ENCODE results near the gene CEP112. TPM values are rescaled to one million over a fixed set of nuclear protein-coding genes. Genes with fewer than 3 reads are reported as not detected.

Gene CEP112
- total and polyA plus RNA-seq, 2 of the 13 experiments (the other 11 are each of a cell fraction or from before 2014, with no cell fraction given): 1.2 to 3.4 TPM

GRCh38 chr17:66220079-66220835 is 28.3 kb upstream of the CEP112 start (continued):
- TF ChIP-seq, protein P1, sequence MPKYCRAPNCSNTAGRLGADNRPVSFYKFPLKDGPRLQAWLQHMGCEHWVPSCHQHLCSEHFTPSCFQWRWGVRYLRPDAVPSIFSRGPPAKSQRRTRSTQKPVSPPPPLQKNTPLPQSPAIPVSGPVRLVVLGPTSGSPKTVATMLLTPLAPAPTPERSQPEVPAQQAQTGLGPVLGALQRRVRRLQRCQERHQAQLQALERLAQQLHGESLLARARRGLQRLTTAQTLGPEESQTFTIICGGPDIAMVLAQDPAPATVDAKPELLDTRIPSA (CRISPR knock-in tag; IDR thresholded peaks at IDR 0.05; ENCODE audit: borderline replicate concordance): no peak
- TF ChIP-seq ZNF780A (CRISPR knock-in tag; IDR thresholded peaks at IDR 0.05) (no peak), ELF3 (CRISPR knock-in tag; IDR thresholded peaks at IDR 0.05) (no peak), ZNF253 (CRISPR knock-in tag; IDR thresholded peaks at IDR 0.05; ENCODE audit: borderline replicate concordance) (no peak), XBP1 (CRISPR knock-in tag; IDR thresholded peaks at IDR 0.05) (no peak), ARNTL (CRISPR knock-in tag; IDR thresholded peaks at IDR 0.05) (no peak), ZMYM4 (CRISPR knock-in tag; IDR thresholded peaks at IDR 0.05) (0 out of 2 replicates have a peak, but pooled peaks have one; percentile 20), RBFOX2 (IDR thresholded peaks at IDR 0.05; ENCODE audit: low read depth, low read length) (peak; percentile 73), MXI1 (IDR thresholded peaks at IDR 0.05; ENCODE audit: borderline replicate concordance, low read depth, low read length) (no peak), ZNF563 (CRISPR knock-in tag; IDR thresholded peaks at IDR 0.05) (no peak), HNF1B (CRISPR knock-in tag; IDR thresholded peaks at IDR 0.05) (no peak), MAX (IDR thresholded peaks at IDR 0.05) (0 out of 2 replicates have a peak, but pooled peaks have one; percentile 22), ZNF670 (CRISPR knock-in tag; IDR thresholded peaks at IDR 0.05; ENCODE audit: borderline replicate concordance) (no peak), ZBTB25 (CRISPR knock-in tag; IDR thresholded peaks at IDR 0.05) (no peak), CREB1 (IDR thresholded peaks at IDR 0.05) (no peak), CREB1 (CRISPR knock-in tag; IDR thresholded peaks at IDR 0.05) (no peak), ZNF33B (CRISPR knock-in tag; IDR thresholded peaks at IDR 0.05) (no peak), SKIL (CRISPR knock-in tag; IDR thresholded peaks at IDR 0.05; ENCODE audit: borderline replicate concordance) (no peak), SIN3A (IDR thresholded peaks at IDR 0.05; ENCODE audit: borderline replicate concordance, low read depth, low read length) (no peak), POLR2G (IDR thresholded peaks at IDR 0.05; ENCODE audit: low read depth, low read length) (peak; percentile 54; the same call in 1 of the 2 replicates)
- TF ChIP-seq, protein P2, sequence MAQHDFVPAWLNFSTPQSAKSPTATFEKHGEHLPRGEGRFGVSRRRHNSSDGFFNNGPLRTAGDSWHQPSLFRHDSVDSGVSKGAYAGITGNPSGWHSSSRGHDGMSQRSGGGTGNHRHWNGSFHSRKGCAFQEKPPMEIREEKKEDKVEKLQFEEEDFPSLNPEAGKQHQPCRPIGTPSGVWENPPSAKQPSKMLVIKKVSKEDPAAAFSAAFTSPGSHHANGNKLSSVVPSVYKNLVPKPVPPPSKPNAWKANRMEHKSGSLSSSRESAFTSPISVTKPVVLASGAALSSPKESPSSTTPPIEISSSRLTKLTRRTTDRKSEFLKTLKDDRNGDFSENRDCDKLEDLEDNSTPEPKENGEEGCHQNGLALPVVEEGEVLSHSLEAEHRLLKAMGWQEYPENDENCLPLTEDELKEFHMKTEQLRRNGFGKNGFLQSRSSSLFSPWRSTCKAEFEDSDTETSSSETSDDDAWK (CRISPR knock-in tag; IDR thresholded peaks at IDR 0.05): no peak
- TF ChIP-seq, protein P3, sequence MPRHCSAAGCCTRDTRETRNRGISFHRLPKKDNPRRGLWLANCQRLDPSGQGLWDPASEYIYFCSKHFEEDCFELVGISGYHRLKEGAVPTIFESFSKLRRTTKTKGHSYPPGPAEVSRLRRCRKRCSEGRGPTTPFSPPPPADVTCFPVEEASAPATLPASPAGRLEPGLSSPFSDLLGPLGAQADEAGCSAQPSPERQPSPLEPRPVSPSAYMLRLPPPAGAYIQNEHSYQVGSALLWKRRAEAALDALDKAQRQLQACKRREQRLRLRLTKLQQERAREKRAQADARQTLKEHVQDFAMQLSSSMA (CRISPR knock-in tag; IDR thresholded peaks at IDR 0.05): 0 out of 2 replicates have a peak, but pooled peaks have one; percentile 38

Data from HepG2 (cell line).